Measurements from ENCODE around the gene FOXP1.

Gene FOXP1

DNA sequence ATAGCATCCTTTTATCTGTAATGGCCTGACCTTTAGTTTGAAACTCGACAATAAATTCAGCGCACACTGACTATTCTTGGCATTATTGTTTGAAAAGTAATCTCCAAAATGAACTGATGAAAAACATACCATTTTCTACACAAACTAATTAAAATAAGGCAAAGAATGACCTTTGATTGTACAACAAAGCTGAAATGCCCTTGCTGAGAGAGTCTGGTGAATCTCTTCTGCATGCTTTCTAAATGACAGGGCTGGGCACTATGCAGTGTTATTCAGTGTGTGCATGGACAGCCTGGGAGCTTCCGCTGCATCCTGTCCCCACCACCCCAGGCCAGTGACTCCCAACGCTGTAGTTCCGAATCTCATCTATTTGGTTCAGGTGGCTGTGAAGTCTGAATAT, 530.8 kb downstream of the FOXP1 start:
- TF ChIP-seq SIN3A (IDR thresholded peaks at IDR 0.05; ENCODE audit: borderline replicate concordance, insufficient read depth, low read length) (no peak), FOXP2 (optimal IDR thresholded peaks at IDR 0.05; ENCODE audit: borderline replicate concordance, extremely low read depth, extremely low read length, insufficient read depth) (no peak)

DNA sequence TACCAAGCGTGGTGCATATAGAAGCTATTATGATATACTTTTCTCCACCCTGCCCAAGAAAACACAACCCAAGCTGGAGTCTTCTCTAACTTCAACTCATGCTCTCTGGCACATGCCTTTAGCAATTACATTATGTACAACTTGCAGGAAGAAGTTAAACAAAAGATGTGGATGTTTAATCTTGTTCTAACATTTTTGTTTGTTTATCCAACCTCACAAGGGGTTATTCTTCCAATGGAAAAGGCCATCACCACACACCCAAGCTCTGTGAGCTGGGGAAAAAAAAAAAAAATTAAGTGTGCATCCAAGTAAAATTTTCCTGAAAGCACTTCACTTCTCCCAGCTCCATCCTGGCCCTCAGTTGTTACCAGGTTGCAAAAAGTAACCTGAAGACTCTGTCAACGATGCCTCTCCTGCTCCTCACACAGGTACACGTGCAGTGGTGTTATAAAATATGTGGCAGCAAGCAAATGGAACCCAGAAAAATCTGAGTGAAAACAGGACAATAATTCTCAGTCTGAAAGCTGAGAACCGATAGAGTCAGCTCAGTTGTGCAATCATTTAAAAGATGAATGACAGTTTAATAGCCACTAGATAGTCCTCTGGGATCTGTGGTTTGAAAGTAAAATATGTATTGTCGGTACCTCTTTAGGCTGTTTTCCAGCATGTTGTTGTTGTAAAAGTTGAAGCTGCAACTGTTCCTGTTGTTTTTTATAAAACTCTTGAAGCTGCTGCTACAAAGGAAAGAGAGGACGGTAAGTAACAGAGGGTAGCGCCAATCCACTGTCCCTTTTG, 531.4 kb downstream of the FOXP1 start:
- TF ChIP-seq TAF1 (IDR thresholded peaks at IDR 0.05; ENCODE audit: borderline replicate concordance, insufficient read depth, low read length), result no peak

- TF ChIP-seq SIN3A (IDR thresholded peaks at IDR 0.05; ENCODE audit: borderline replicate concordance, insufficient read depth, low read length) (no peak), FOXP2 (optimal IDR thresholded peaks at IDR 0.05; ENCODE audit: borderline replicate concordance, extremely low read depth, extremely low read length, insufficient read depth) (no peak), POLR2AphosphoS5 (IDR thresholded peaks at IDR 0.05; ENCODE audit: low read depth, low read length) (no peak), TAF1 (IDR thresholded peaks at IDR 0.05; ENCODE audit: borderline replicate concordance, insufficient read depth, low read length) (no peak)
- TF ChIP-seq, protein P1, sequence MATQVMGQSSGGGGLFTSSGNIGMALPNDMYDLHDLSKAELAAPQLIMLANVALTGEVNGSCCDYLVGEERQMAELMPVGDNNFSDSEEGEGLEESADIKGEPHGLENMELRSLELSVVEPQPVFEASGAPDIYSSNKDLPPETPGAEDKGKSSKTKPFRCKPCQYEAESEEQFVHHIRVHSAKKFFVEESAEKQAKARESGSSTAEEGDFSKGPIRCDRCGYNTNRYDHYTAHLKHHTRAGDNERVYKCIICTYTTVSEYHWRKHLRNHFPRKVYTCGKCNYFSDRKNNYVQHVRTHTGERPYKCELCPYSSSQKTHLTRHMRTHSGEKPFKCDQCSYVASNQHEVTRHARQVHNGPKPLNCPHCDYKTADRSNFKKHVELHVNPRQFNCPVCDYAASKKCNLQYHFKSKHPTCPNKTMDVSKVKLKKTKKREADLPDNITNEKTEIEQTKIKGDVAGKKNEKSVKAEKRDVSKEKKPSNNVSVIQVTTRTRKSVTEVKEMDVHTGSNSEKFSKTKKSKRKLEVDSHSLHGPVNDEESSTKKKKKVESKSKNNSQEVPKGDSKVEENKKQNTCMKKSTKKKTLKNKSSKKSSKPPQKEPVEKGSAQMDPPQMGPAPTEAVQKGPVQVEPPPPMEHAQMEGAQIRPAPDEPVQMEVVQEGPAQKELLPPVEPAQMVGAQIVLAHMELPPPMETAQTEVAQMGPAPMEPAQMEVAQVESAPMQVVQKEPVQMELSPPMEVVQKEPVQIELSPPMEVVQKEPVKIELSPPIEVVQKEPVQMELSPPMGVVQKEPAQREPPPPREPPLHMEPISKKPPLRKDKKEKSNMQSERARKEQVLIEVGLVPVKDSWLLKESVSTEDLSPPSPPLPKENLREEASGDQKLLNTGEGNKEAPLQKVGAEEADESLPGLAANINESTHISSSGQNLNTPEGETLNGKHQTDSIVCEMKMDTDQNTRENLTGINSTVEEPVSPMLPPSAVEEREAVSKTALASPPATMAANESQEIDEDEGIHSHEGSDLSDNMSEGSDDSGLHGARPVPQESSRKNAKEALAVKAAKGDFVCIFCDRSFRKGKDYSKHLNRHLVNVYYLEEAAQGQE (IDR thresholded peaks at IDR 0.05; ENCODE audit: insufficient read depth in 1 of 2, low read depth in 2 of 2, low read length in 2 of 2), result no peak
Measured at GRCh38 chr3:71051259-71051595, 532.3 kb downstream of the FOXP1 start.

- TF ChIP-seq TAF1 (IDR thresholded peaks at IDR 0.05; ENCODE audit: borderline replicate concordance, insufficient read depth, low read length), result 0 out of 2 replicates have a peak, but pooled peaks have one; percentile 22
- TF ChIP-seq POLR2AphosphoS5 (IDR thresholded peaks at IDR 0.05; ENCODE audit: low read depth, low read length), result no peak
- TF ChIP-seq FOXP2 (optimal IDR thresholded peaks at IDR 0.05; ENCODE audit: borderline replicate concordance, extremely low read depth, extremely low read length, insufficient read depth), result no peak
- TF ChIP-seq, protein P1 (IDR thresholded peaks at IDR 0.05; ENCODE audit: insufficient read depth in 1 of 2, low read depth in 2 of 2, low read length in 2 of 2), result peak in 1 of 2 experiments; percentile 32; a peak in 1 of 4 replicates
- TF ChIP-seq SIN3A (IDR thresholded peaks at IDR 0.05; ENCODE audit: borderline replicate concordance, insufficient read depth, low read length), result no peak; the same call in 1 of the 2 replicates
Measured at GRCh38 chr3:71050538-71051258, 532.8 kb downstream of the FOXP1 start.

- TF ChIP-seq TAF1 (IDR thresholded peaks at IDR 0.05; ENCODE audit: borderline replicate concordance, insufficient read depth, low read length), result no peak
- TF ChIP-seq FOXP2 (optimal IDR thresholded peaks at IDR 0.05; ENCODE audit: borderline replicate concordance, extremely low read depth, extremely low read length, insufficient read depth), result no peak
- TF ChIP-seq POLR2AphosphoS5 (IDR thresholded peaks at IDR 0.05; ENCODE audit: low read depth, low read length), result no peak
Measured at GRCh38 chr3:71050166-71050537, 533.4 kb downstream of the FOXP1 start.

DNA sequence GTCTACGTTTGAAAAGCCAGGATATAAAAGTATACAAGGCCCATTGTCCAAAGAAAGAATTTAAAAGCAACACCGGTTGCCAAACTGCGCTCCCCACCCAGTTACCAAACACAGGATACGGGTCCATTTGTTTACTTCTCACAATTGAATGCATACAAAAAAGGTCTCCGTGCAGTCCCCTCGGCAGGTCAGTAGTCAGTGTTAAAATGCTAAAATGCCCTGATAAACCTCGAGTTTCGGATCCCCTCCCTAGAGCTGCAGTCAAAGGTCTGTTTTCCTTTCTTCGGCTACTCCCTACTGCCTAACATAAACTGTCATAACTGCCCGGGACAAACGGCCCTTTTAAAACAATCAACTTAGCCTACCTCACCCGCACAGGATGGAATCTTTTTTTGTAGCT, 534.6 kb downstream of the FOXP1 start:
- TF ChIP-seq TAF1 (IDR thresholded peaks at IDR 0.05; ENCODE audit: borderline replicate concordance, insufficient read depth, low read length) (no peak), SIN3A (IDR thresholded peaks at IDR 0.05; ENCODE audit: borderline replicate concordance, insufficient read depth, low read length) (no peak), POLR2AphosphoS5 (IDR thresholded peaks at IDR 0.05; ENCODE audit: low read depth, low read length) (no peak), FOXP2 (optimal IDR thresholded peaks at IDR 0.05; ENCODE audit: borderline replicate concordance, extremely low read depth, extremely low read length, insufficient read depth) (no peak)
- TF ChIP-seq, protein P1 (IDR thresholded peaks at IDR 0.05; ENCODE audit: insufficient read depth in 1 of 2, low read depth in 2 of 2, low read length in 2 of 2), result no peak
